ENCODE measurements around the gene ACVR1. TPM values are rescaled to one million over a fixed set of nuclear protein-coding genes. Genes with fewer than 3 reads are reported as not detected.
"Not testable (repeated sequence)": the region's sequence is repeated elsewhere in the genome, so short reads cannot be mapped to it uniquely, and the experiment has no call there.

Gene ACVR1
- polyA plus RNA-seq, 5 donors = 28.3 to 31.6 (median 29.7) TPM

GRCh38 chr2:157722580-157723234, 153.4 kb downstream of the ACVR1 start:
- DNase-seq = no peak

GRCh38 chr2:157720504-157720903, 155.6 kb downstream of the ACVR1 start:
- no peak for DNase-seq

- not testable (repeated sequence) for DNase-seq
Measured at GRCh38 chr2:157704653-157705052, 171.5 kb downstream of the ACVR1 start.

- DNase-seq = not testable (repeated sequence)
Measured at GRCh38 chr2:157704148-157704547, 172.0 kb downstream of the ACVR1 start.

- no peak for DNase-seq
Measured at GRCh38 chr2:157699806-157700205, 176.3 kb downstream of the ACVR1 start.

- DNase-seq = no peak
Measured at GRCh38 chr2:157699009-157699408, 177.1 kb downstream of the ACVR1 start.

- no peak for DNase-seq
Measured at GRCh38 chr2:157698430-157698829, 177.7 kb downstream of the ACVR1 start.

- DNase-seq = no peak
Measured at GRCh38 chr2:157696036-157696435, 180.1 kb downstream of the ACVR1 start.

GRCh38 chr2:157692768-157693167, 183.4 kb downstream of the ACVR1 start:
- no peak for DNase-seq

GRCh38 chr2:157691695-157692094, 184.4 kb downstream of the ACVR1 start:
- no peak for DNase-seq

GRCh38 chr2:157691131-157691530, 185.0 kb downstream of the ACVR1 start:
- DNase-seq = no peak

Other genes with a start within 250 kb of the ACVR1 start
- gene ACVR1C, start 247.5 kb downstream of the ACVR1 start, polyA plus RNA-seq (ENCODE audit: insufficient read depth in 1 of 5, insufficient read length in 5 of 5, low replicate concordance in 1 of 5) = under 1 TPM; 0.09 to 0.40 (median 0.25) TPM
- gene UPP2, start 225.5 kb upstream of the ACVR1 start, polyA plus RNA-seq (ENCODE audit: insufficient read depth in 1 of 5, insufficient read length in 5 of 5, low replicate concordance in 1 of 5) = under 1 TPM; 0.29 to 0.56 (median 0.30) TPM

Measured in right lung (tissue), 5 donors.